Activated naive CD4-positive, alpha-beta T cell treated with anti-CD3 and anti-CD28 coated beads, Interleukin-2, amount 50 U/mL, for 72 hours (primary cell): ENCODE results near the gene TTC34. TPM values are rescaled to one million over a fixed set of nuclear protein-coding genes. Genes with fewer than 3 reads are reported as not detected.

Experiments used
- ATAC-seq, 2 donors: fragments of 150-1000 bp; cut with Tn5 transposase; 2 replicates each; pipeline ENCODE4 v1.10.0; 2021; ENCODE audit warnings: mild to moderate bottlenecking in 2 of 2, moderate library complexity in 2 of 2
- DNase-seq, 2 donors: peaks; one replicate each; pipeline ENCODE4 v3.0.0; 2021 to 2022; ENCODE audit warnings: low spot score in 2 of 2
- H3K27ac Mint-ChIP-seq, 2 donors: one replicate each; pipeline ENCODE4 v1.8.0; 2022; ENCODE audit warnings: mild to moderate bottlenecking in 2 of 2, mixed read lengths in 2 of 2
- H3K36me3 Mint-ChIP-seq, 2 donors: one replicate each; pipeline ENCODE4 v1.8.0; 2022; ENCODE audit warnings: mixed read lengths in 2 of 2
- H3K9me3 Mint-ChIP-seq, 2 donors: one replicate each; pipeline ENCODE4 v1.8.0; 2022; ENCODE audit warnings: mixed read lengths in 2 of 2
- total RNA-seq, 2 donors: library from RNA; stranded (reverse); gene quantifications; one replicate each; pipeline ENCODE4 v1.2.3, GENCODE V29; 2022

TTC34 gene
- total RNA-seq, 2 donors from 2014 or later, result 0.80 to 1.3 TPM

DNA sequence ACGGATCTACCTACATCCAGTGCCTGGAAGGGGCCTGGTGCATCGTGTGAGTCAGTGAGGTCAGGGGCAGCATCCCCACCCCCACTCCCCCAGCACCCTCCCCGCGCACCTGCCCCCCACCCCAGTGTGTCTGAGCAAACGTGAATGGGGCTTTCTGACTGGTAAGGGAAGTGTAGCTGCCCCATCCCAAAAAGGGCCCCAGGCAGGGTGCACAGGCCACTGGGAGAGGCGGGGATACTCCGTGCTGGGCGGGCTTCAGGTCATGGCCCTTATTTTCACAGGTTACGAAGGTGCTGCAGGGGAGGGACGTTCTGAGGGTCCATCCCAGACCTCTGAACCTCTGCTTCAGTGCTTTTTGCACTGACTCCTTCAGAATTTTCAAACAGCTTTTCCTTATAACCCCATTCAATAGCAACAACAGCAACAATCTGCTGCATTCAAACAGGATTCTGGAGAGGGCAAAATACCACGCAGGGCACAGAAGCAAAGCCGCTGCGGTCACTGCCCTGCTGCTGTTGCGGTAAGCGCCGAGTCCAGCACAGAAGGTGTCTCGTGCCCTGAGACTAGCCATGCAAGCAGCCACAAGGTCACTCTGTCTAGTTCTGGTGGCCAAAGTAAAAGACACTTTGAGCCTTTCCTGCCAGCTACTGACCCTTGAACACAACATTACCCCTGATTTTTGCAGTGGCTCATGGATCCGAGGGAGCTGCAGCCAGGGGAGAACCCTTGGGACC, 10.3 kb downstream of the TTC34 start:
- Mint-ChIP-seq H3K27ac (no peak overlapping the region), H3K9me3 (peaks cover 14 to 18% of the 10 kb centered on the region in 2 donors), H3K36me3 (peaks cover 18 to 21% of the 10 kb centered on the region in 2 donors)
- ATAC-seq (no peak), DNase-seq (peak in 1 of 2 donors; percentile 28)

DNA sequence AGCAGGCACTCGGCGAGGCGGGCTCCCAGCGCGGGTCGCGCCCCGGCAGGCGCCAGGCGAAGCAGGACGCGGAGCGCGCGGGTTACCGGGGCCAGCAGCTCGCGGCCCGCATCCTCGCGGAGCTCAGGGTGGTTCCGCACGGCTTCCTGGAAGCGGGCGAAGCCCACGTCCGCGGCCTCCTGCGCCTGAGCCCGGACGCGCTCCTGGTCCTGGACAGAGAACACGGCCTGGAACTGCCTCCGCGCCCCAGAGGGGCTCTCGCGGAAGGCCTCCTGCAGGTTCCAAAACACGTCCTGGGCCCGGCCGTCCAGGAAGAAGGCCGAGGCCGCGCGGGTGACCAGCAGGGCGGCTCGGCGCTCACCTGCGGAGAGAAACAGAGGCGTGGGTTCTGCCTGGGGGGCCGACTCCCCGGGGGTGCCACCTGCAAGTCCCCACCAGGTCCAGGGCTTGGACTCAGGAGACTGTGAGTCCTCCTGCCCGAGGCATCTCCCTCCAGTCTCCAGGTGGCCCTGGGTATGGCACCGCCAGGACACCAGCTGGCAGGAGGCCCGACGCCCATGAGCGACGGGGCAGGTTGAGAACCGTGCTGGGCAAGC, 11.4 kb downstream of the TTC34 start:
- H3K9me3 Mint-ChIP-seq, result peaks cover 14 to 18% of the 10 kb centered on the region in 2 donors
- peak in 1 of 2 donors; percentile 47 for DNase-seq
- H3K36me3 Mint-ChIP-seq, result peaks cover 10 to 21% of the 10 kb centered on the region in 2 donors
- H3K27ac Mint-ChIP-seq, result no peak overlapping the region
- ATAC-seq, result no peak

DNA sequence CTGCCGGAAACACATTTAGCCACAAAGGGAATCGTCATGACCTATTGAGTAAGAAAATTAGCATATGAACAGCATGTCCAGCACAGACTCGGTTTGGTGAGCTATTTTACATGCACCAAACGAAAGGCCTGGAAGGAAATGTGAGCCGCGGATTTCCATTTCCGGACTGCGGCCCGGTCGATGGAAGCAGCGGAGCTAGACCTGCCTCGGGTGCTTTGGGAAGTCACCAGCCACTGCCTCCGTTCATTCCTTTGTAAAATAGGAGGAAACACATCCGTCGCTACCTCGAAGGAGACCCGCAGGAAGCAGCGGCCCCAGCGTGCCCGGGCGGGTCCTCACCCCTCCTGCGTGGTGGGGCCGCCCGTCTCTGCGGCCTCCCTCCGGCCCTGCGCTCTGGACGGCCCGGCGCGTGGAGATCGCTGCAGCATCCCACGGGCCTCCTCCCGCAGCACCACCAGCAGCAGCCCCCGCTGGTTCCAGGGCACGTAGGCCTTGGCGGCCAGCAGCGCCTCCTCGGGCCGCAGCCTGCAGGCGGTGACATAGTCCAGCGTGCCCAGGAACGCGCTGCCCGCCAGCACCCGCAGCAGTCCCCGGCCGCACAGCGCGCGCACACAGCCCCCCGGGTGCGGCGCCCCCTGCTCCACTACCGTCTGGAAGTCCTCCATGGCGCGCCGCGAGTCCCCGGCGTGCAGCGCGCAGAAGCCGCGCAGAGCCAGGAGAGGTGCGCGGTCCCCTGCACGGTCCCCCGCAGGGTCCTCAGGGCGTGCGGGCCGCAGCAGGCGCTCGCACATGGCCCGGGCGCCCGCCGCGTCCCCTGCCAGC, 12.1 kb downstream of the TTC34 start:
- Mint-ChIP-seq H3K36me3 (peaks cover 10 to 21% of the 10 kb centered on the region in 2 donors), H3K27ac (no peak overlapping the region), H3K9me3 (peaks cover 12 to 15% of the 10 kb centered on the region in 2 donors)
- DNase-seq, result peak in 1 of 2 donors; percentile 41
- peak in 1 of 2 donors; percentile 33 for ATAC-seq

DNA sequence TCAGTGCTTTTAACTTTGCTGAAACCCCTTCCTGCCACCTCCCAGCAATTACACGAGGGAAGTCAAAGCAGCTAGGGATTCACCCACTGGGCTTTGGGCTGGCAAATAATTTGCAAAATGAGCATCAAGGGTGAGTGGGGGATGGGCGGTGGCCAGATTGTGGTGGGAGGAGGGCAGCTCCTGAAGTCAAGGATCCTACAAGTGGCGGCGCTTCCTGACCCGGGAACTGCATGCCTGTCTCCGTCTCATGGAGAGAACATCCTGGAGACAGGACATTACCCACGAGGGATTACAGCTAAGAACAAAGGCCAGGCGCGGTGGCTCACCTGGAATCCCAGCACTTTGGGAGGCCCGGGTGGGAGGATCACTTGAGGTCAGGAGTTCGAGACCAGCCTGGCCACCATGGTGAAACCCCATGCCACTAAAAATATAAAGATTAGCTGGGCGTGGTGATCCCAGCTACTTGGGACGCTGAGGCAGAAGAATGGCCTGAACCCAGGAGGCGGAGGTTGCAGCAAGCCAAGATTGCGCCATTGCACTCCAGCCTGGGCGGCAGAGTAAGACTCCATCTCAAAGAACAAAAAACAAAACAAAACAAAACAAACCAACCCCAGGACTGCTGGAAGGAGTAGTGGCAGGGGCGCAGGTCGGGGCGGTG, 12.9 kb downstream of the TTC34 start:
- peak in 1 of 2 donors; percentile 33 for DNase-seq
- peaks cover 10 to 20% of the 10 kb centered on the region in 2 donors for H3K36me3 Mint-ChIP-seq
- no peak for ATAC-seq
- peaks cover 7 to 13% of the 10 kb centered on the region in 2 donors for H3K9me3 Mint-ChIP-seq
- H3K27ac Mint-ChIP-seq, result no peak overlapping the region

DNA sequence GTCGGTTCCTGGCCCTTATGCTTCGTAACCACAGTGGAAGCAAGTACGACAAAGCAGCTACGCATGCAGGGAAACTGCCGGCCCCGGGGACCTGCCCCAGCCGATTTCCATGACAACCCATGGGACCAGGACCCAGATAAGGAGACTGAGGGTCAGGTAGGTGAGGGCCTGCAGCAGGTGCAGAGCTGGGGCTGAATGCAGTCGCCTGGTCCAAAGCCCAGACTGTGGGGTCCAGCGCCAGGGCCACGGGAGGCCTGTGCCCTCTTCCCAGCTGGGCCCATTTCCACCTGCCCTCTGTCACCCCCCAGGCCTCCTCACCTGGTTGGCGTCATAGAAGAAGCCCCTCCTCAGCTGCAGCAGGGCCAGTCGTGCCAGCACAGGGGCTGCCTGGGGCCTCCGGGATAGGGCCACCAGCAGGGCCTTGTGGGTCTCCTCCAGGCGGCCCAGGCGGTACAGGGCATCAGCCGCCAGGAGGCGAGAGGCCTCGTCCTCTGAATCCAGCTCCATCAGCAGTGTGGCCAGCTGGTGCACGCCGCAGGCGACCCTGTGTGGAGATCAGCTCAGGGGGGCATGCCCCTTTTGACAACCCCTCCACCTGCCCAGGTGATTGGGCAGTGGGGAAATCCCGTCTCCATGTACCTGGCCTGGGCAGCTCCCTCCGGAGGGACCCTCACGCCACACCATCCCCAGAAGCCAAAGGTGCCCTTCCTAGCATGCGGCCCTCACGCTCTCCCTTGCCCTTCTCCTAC, 14.2 kb downstream of the TTC34 start:
- no peak for ATAC-seq
- peak; percentile 2 to 47 for DNase-seq
- H3K9me3 Mint-ChIP-seq, result peaks cover 3 to 9% of the 10 kb centered on the region in 2 donors
- no peak overlapping the region for H3K27ac Mint-ChIP-seq
- H3K36me3 Mint-ChIP-seq, result peaks cover 11 to 12% of the 10 kb centered on the region in 2 donors

DNA sequence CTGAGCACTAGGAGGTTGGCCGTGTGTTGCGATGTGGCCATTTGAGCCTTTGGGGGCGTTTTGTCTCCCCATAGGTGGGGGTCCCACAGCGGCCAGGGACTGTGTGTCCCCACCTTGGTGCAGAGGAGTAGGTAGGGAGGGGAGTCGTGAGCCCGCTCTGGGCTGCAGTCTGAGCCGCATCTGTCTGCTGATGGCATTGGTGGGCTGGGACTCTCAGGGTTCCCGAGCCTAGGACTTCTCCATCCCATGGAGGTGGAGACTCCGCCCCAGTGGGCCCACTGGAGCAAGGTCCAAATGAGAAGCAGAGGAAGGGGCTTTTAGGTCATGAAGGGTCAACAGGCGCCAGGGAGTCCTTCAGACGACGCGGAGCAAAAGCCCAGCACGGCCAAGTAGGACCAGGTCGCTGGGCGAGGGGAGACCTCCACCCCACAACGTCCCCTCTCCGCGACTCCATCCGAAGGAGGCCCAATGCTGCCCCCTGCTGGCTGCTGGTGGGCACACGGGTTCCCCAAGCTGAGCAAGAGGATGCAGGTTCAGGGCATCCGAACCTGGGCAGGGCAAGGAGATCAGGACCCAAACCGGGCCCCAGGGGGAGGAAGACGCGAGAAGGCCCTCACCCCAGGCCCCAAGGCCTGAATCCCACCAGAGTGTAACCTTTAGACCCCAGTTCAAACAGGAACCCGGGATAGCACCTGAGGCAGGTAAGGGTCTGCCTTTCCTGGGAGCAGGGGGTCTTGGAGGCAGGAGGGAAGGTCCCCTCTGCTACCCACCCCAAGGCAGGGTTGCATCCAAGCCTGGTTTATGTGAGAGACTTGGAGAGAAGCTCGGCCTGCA, 14.9 kb downstream of the TTC34 start:
- Mint-ChIP-seq H3K27ac (no peak overlapping the region), H3K36me3 (peaks cover 15 to 16% of the 10 kb centered on the region in 2 donors), H3K9me3 (peaks cover 9 to 14% of the 10 kb centered on the region in 2 donors)
- DNase-seq (peak; percentile 65 to 86), ATAC-seq (peak; percentile 53 to 81)

DNA sequence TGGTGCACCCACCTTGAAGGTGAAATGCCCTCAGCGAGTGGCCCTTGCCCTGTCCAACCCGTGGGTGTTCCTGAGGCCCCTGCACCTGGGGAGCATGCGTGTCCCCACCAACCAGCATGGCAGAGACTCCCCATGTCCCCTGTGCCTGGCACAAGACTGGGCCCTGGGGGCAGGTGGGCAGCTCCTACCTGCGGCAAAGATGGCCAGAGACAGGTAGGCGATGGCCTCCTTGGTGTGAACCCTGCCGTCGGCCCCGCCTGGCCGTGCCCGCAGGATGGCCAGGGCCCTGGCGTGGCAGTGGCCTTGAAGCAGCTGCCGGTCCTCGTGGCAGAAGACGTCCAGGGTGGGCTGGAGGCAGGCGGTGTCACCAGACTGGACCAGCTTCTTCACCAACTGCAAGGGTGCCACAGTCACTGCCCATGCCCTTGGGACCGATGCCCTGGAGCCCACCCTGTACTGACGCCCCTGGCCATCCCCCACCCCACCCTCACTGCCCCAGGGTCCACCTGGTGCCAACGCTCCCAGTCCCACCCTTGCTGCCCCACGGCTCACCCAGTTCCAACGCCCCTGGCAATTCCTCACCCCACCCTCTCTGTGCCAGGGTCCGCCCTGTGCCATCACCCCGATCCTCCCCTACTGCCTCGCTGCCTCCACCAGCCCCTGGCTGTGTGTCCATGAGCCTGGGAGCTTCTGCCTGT, 15.7 kb downstream of the TTC34 start:
- H3K27ac Mint-ChIP-seq, result no peak overlapping the region
- DNase-seq, result peak; percentile 1 to 42
- H3K36me3 Mint-ChIP-seq, result peaks cover 18 to 20% of the 10 kb centered on the region in 2 donors
- H3K9me3 Mint-ChIP-seq, result peaks cover 12 to 14% of the 10 kb centered on the region in 2 donors
- no peak for ATAC-seq

DNA sequence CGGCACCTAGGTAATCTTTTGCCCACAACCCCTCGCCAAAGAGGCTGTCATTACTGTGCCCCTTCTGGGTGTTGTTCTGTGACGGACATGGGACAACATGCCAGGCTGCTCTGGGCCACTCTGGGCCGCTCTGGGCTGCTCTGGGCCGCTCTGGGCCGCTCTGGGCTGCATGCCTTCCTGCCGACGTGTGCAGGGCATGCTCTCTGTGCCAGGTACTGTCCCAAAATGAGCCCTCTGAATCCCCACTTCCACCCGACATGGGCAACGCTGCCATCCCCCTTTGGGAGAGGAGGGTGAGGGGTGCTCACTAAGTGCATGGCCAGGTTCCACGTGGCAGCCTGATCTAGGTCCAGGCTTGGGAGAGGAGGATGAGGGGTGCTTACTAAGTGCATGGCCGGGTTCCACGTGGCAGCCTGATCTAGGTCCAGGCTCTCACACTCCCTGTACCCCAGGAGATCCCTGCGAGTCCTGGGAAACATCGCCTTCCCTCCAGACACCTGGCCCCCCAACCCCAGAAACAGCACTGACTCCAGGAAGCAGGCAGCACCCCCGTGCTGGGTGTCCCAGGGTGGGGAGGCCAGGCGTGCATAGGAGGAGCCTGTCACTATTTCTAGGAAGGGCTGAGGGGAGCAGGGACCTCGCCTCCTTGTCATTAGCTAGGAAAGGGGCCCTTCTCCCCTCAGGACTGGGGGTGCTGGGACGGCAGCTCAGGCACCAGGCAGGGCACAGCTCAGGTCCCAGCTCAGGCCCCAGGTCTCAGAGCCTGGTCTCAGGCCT, 16.5 kb downstream of the TTC34 start:
- ATAC-seq (no peak), DNase-seq (peak in 1 of 2 donors; percentile 43)
- peaks cover 12 to 14% of the 10 kb centered on the region in 2 donors for H3K9me3 Mint-ChIP-seq
- no peak overlapping the region for H3K27ac Mint-ChIP-seq
- H3K36me3 Mint-ChIP-seq, result peaks cover 14 to 20% of the 10 kb centered on the region in 2 donors

DNA sequence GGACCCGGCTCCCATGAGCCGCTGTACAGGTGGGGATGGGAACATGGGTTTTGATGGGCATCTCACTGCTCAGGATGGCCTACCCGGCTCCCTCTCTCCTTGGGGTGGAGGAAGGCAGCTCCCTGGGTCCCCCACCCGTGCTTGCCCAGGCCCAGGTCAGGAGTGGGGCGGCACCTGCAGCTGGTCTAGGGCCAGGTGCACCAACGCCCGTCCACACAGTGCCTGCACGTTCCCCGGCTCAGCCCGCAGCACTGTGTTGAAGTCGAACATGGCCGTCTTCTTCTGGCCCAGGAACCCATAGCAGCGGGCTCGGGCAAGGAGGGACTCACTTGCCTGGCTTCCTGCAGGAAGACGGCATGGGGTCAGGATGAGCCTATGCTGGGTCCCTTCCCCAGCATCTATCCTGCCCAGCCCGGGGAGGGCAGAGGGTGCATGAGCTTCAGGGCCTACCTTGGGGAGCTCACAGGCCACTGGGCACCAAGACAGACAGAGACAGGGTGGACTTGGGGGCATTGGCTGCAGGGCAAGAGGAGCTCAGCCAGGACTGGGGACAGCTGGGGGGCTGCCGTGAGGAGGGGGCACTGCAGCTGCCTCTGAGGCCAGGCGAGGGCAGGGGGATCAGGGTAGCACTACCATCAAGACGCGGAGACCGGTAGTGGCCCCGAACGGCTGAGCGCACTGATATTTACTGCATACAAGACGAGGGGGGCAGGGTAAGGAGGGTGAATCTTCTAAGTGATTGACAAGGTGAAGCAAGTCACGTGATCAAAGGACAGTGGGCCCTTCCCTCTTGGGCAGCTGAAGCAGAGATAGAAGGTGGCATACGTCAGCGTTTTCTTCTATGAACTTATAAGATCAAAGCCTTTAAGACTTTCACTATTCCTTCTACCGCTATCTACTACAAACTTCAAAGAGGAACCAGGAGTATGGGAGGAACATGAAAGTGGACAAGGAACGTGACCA, 17.8 kb downstream of the TTC34 start:
- H3K9me3 Mint-ChIP-seq, result peaks cover 12 to 14% of the 10 kb centered on the region in 2 donors
- ATAC-seq, result no peak
- no peak overlapping the region for H3K27ac Mint-ChIP-seq
- peaks cover 14 to 20% of the 10 kb centered on the region in 2 donors for H3K36me3 Mint-ChIP-seq
- no peak for DNase-seq

DNA sequence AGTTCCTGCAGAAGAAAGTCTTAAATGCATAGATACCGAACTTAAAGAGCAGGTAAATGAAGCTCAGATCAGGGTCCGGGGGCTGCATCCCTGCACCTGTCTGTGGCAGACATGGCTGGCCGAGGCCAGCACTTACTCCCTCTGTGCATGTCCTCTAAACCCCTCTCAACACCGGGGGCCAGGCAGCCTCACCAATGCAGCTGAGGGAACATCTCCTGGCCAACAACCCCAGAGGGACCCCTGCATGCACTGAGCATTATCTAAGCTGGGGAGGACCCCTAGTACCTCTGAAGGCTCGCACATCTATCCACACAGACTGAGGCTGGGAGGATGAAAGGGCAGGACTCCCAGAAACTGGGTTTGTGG, 18.4 kb downstream of the TTC34 start:
- Mint-ChIP-seq H3K36me3 (peaks cover 14 to 20% of the 10 kb centered on the region in 2 donors), H3K9me3 (peaks cover 12 to 14% of the 10 kb centered on the region in 2 donors), H3K27ac (no peak overlapping the region)
- DNase-seq, result no peak
- ATAC-seq, result no peak

DNA sequence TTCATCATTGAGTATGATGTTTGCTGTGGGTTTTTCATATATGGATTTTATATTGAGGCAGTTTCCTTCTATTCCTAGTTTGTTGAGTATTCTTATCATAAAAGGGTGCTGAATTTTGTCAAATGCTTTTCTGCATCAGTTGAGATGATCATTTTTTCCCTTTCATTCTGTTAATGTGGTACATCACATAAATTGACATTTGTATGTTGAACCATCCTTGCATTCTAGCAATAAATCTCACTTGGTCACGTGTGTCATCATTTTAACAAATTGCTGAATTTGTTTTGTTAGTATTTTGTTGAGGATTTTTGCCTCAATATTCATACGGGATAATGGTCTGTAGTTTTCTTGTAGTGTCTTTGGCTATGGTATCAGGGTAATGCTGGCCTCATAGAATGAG, 19.9 kb downstream of the TTC34 start:
- no peak for ATAC-seq
- Mint-ChIP-seq H3K9me3 (peaks cover 12 to 14% of the 10 kb centered on the region in 2 donors), H3K36me3 (peaks cover 14 to 20% of the 10 kb centered on the region in 2 donors), H3K27ac (no peak overlapping the region)
- no peak for DNase-seq

DNA sequence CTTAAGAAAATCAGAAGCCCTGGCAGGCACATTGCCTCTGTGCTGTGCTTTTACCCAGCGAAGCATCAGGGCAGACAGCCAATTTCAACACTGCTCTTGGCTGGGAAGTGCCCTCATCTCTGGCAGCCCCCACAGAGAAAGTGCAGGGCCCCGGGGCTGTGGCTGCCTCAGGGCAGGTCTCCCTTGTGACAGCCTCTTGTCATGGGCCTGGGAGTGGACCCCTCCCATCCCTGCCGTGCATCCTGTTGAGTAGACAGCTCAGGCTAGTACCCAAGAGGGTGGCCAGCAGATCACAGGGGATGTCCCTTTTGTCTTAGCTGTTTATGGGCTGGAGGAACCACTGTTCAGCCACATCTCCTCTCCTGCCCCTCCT, 23.3 kb downstream of the TTC34 start:
- Mint-ChIP-seq H3K27ac (no peak overlapping the region), H3K9me3 (peaks cover 12 to 14% of the 10 kb centered on the region in 2 donors), H3K36me3 (peaks cover 14 to 20% of the 10 kb centered on the region in 2 donors)
- ATAC-seq (no peak), DNase-seq (no peak)
